SK-N-MC (cell line): ENCODE results near the gene XKR7.

Source experiments
- DNase-seq: peaks from one replicate; pipeline ENCODE4 v3.0.0-alpha.2; 2011; ENCODE audit warnings: low read depth, low spot score
- H3K27ac ChIP-seq: fragments of 200-600 bp; sonication (generic); 2 replicates; pipeline ENCODE4 v1.5.1; 2016; ENCODE audit warnings: mixed run types
- H3K36me3 ChIP-seq: fragments of 200-600 bp; sonication (generic); 2 replicates; pipeline ENCODE4 v1.6.1; 2017; ENCODE audit warnings: antibody characterized with exemption, low read length, mixed read lengths; ENCODE audit not compliant: insufficient read depth
- H3K4me3 ChIP-seq: fragments of 200-600 bp; sonication (generic); 2 replicates; pipeline ENCODE4 v1.5.1; 2016
- H3K9ac ChIP-seq: fragments of 200-600 bp; sonication (generic); 2 replicates; pipeline ENCODE4 v1.8.0; 2017; ENCODE audit warnings: mixed run types, mixed read lengths; ENCODE audit not compliant: insufficient read length
- H3K9me3 ChIP-seq: fragments of 200-600 bp; sonication (generic); 2 replicates; pipeline ENCODE4 v1.6.1; 2017; ENCODE audit warnings: low read depth, mild to moderate bottlenecking, antibody characterized with exemption, low read length, moderate library complexity, mixed read lengths
- EZH2 ChIP-seq: fragments of 200-600 bp; sonication (generic); IDR thresholded peaks from one replicate; pipeline ENCODE4 v1.6.1; 2017; ENCODE audit warnings: antibody characterized with exemption
- FOXP2 ChIP-seq: optimal IDR thresholded peaks from 2 replicates; pipeline ENCODE3; 2011; ENCODE audit warnings: mild to moderate bottlenecking, moderate library complexity; ENCODE audit not compliant: insufficient read depth; ENCODE audit errors: extremely low read length, control extremely low read depth
- POLR2AphosphoS5 ChIP-seq: IDR thresholded peaks from 2 replicates; pipeline ENCODE4 v1.6.1; 2012; ENCODE audit warnings: mild to moderate bottlenecking, low read depth, low read length, borderline replicate concordance

XKR7 gene

DNA sequence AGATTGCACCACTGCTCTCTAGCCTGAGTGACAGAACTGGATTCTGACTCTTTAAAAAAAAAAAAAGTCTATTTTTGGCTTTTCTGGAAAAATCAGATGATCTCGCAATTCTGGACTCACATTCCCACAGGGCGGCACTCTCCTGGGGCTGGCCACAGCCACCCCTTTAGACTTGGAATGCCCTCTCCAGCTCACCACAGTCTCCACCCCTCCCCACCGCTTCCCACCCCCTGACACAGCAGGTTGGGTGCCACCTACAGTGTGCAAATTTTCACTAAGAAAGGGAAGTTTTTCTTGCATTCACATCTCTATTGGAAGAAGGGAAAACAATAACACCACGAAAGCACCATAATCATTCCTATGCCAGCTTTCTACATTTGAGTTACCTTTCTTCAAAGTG is 31.5 kb upstream of the XKR7 start:
- H3K9me3 ChIP-seq = no peaks in the 10 kb centered on the region
- no peak for DNase-seq
- TF ChIP-seq FOXP2 = no peak
- no peak for TF ChIP-seq EZH2
- no peak for TF ChIP-seq POLR2AphosphoS5
- no peak overlapping the region for H3K9ac ChIP-seq
- H3K36me3 ChIP-seq = no peaks in the 10 kb centered on the region
- H3K4me3 ChIP-seq = no peak overlapping the region
- no peak overlapping the region for H3K27ac ChIP-seq

DNA sequence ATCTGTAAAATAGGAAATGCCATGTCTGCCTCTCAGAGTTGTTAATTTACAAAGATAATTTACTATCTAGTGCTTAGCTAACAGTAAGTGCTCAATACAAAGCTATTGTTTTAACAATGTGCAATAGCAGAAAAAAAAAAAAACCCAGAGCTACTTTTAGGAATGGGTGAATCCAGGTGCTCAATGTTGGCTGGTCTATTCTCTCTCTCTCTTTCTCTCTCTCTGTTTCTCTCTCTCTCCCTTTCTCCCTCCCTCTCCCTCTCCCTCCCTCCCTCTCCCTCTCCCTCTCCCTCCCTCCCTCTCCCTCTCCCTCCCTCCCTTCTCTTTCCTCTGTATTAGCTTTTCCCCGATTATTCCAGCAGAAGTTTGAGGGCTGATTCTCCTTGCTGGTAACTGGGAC is 30.1 kb upstream of the XKR7 start:
- Histone ChIP-seq H3K9ac (no peak overlapping the region), H3K27ac (no peak overlapping the region), H3K36me3 (no peaks in the 10 kb centered on the region), H3K9me3 (no peaks in the 10 kb centered on the region), H3K4me3 (no peak overlapping the region)
- TF ChIP-seq POLR2AphosphoS5 = no peak
- no peak for TF ChIP-seq EZH2
- no peak for TF ChIP-seq FOXP2
- no peak for DNase-seq

DNA sequence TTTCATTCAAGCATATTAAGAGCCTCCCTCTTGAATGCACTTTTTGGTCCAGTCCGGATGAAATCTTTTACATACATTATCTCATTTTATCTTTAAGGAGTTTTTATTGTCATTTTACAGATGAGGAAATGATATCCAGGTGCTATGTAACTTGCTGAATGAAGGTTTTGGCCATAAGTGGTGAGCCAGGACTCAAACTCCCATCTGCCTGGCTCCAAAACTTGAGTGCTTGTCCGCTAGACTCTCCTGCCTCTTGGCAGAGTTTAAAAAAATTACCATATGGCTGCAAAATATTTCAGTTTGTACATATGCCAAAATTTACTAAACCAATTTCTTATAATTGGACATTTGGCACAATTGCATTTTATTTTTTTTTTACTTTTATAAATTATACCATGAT is 28.3 kb upstream of the XKR7 start:
- DNase-seq = no peak
- H3K9me3 ChIP-seq = no peaks in the 10 kb centered on the region
- TF ChIP-seq FOXP2 (no peak), POLR2AphosphoS5 (no peak), EZH2 (no peak)

DNA sequence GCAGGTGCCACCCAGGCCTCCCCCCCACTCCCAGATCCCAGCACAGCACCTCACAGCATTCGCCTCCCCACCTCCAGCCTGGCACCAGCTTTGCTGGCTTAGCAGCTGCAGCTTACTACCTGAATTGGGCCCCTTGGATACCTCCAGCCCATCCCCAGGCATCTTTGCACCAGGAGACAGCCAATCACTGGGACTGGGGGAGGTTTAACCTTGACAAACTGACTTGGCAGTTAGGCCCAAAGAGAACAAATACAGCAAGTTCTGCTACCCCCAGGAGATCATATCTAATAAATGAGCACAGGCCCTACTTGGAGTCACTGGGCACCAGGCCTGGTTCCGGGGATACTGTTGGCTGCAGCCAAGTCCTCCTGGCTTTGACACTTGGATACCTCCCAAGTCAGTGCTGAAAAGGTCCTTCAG is 24.9 kb upstream of the XKR7 start:
- DNase-seq = no peak
- TF ChIP-seq EZH2 = no peak
- TF ChIP-seq POLR2AphosphoS5 = no peak
- TF ChIP-seq FOXP2 = no peak
- peaks cover 36% of the 10 kb centered on the region for H3K36me3 ChIP-seq

More for the DNA sequence above, 28.3 kb upstream of the XKR7 start:
- Histone ChIP-seq H3K27ac (0 out of 2 replicates have a peak overlapping the region, but pooled peaks have one; percentile 33), H3K9ac (no peak overlapping the region), H3K36me3 (peaks cover 2% of the 10 kb centered on the region), H3K4me3 (no peak overlapping the region)

DNA sequence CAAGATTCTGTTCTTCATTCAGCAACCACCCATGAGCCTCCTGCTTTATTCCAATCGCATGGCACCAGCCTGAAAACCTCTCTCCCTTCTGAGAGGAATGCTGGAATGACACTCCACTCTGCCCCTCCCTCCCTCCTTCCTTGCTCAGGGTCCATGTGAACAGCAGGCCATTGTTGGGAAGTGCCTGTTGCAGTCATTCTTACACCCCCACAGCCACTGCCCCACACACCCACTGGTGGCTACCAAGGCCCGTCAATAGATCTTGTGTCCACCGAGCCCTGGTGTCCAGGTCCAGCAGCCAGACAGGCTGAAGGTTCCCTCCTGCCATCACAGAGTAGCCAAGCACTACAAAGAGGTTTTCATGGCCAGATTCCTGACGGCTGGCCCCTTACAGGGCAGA is 22.6 kb upstream of the XKR7 start:
- Histone ChIP-seq H3K9me3 (0 out of 2 replicates have a peak, but pooled peaks cover 5% of the 10 kb centered on the region), H3K9ac (no peak overlapping the region), H3K4me3 (no peak overlapping the region), H3K27ac (0 out of 2 replicates have a peak overlapping the region, but pooled peaks have one; percentile 22), H3K36me3 (peaks cover 59% of the 10 kb centered on the region)
- no peak for TF ChIP-seq FOXP2
- TF ChIP-seq POLR2AphosphoS5 = no peak
- TF ChIP-seq EZH2 = no peak
- DNase-seq = no peak

More for the DNA sequence above, 24.9 kb upstream of the XKR7 start:
- Histone ChIP-seq H3K27ac (no peak overlapping the region), H3K9me3 (0 out of 2 replicates have a peak, but pooled peaks cover 2% of the 10 kb centered on the region), H3K4me3 (no peak overlapping the region), H3K9ac (no peak overlapping the region)

DNA sequence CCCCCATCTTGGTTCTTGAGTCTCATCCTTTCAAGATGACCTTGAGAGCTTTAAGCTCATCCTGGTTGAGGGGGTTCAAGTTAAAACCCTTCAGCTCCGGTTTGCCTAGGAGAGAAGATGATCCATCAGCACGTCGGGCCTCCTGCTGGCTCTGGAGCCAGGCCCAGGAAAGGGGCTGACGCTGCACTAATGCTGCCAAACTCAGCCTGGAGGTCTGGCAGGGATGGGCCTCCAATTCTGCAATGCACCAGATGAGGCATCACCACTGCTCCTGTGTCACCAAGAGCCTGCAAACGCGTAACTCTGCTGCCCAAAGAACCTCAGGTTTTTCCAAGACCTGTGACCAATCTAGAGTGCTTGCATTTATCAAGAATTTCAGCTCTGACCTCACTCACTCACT is 22.2 kb upstream of the XKR7 start:
- Histone ChIP-seq H3K9ac (no peak overlapping the region), H3K9me3 (0 out of 2 replicates have a peak, but pooled peaks cover 5% of the 10 kb centered on the region), H3K27ac (peak overlapping the region; percentile 46; the same call in 1 of the 2 replicates), H3K36me3 (peaks cover 62% of the 10 kb centered on the region), H3K4me3 (peak overlapping the region; percentile 40; the same call in 1 of the 2 replicates)
- DNase-seq = peak; percentile 16
- TF ChIP-seq FOXP2 = no peak
- TF ChIP-seq EZH2 = no peak
- no peak for TF ChIP-seq POLR2AphosphoS5

DNA sequence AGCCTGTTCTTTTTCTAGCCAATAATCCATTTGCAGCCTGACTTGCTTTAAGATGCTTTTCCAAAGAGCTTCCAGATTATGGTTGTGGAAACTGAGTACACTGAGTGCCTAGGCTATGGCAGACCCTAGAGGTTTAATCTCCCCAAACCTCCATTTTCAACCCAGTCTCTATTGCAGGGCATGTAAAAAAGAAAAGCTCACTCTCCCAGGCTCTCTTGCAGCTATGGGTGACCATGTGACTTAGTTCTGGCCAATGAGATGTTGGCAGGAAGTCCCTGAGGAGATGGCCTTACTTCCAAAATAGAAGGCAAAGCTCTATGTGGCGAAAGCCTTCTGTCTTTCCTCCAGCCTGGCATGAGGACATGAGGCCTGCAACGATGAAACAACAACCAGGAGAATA is 19.9 kb upstream of the XKR7 start:
- Histone ChIP-seq H3K9me3 (0 out of 2 replicates have a peak, but pooled peaks cover 5% of the 10 kb centered on the region), H3K27ac (no peak overlapping the region), H3K9ac (no peak overlapping the region), H3K4me3 (no peak overlapping the region), H3K36me3 (peaks cover 62% of the 10 kb centered on the region)
- DNase-seq = no peak
- TF ChIP-seq EZH2 (no peak), FOXP2 (no peak), POLR2AphosphoS5 (no peak)

DNA sequence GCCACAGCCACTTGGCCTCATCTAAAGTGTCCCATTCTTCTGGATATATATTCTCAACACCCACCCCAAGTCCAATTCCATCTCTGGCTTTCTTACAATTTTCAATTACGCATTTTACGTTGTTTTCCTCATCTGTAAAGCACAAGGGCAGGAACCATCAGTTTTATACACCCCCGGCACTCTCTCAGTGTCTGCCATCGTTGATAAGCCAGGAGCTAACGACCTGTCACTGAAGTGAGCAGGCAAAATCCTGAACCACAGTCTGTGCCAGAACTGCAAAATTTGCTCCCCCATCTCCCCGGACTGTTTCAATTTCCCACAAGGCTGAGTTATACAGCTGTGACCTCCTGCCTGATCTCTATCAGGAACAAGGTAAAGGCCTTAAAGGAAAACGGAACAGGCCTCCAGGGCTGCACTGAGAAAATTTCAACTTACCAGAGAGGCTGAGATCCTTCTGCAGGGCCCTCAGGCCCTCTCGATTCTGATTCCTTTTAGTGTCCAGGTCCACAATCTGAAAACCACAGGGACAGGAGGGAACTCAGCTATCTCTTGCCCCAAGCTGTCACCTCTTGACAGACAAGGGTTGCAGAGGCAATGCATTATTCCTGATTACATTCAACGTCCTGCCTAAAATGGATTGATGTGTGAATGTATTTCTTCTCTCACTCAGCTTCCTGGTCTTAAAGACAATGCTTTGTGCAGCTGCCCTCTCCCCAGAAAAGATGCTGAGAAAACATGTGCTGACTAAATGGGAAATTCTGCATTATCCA is 17.9 kb upstream of the XKR7 start:
- Histone ChIP-seq H3K9ac (peak overlapping the region; percentile 96), H3K36me3 (peaks cover 56% of the 10 kb centered on the region), H3K4me3 (peak overlapping the region; percentile 86), H3K27ac (no peak overlapping the region), H3K9me3 (0 out of 2 replicates have a peak, but pooled peaks cover 5% of the 10 kb centered on the region)
- DNase-seq = no peak
- TF ChIP-seq POLR2AphosphoS5 = no peak; the same call in 1 of the 2 replicates
- no peak for TF ChIP-seq FOXP2
- TF ChIP-seq EZH2 = no peak

DNA sequence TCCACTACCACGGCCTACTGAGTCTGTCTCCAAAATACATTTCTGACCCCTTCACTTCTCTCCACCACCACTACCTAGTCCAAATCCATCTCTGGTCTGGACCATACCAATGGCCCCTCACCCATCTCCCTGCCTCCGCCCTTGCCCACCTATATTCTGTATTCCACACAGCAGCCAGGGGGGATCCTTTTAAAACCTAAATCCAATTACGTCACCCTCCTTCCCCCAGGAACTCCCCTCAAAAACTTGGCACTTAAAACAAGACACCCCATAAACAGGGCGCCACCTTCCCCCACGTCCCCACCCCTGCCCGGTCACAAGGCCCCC is 16.8 kb upstream of the XKR7 start:
- H3K9me3 ChIP-seq = 0 out of 2 replicates have a peak, but pooled peaks cover 5% of the 10 kb centered on the region
- H3K36me3 ChIP-seq = peaks cover 45% of the 10 kb centered on the region
- no peak for DNase-seq
- TF ChIP-seq EZH2 = no peak
- no peak for TF ChIP-seq POLR2AphosphoS5
- TF ChIP-seq FOXP2 = no peak
- no peak overlapping the region for H3K27ac ChIP-seq
- H3K9ac ChIP-seq = peak overlapping the region; percentile 96
- H3K4me3 ChIP-seq = peak overlapping the region; percentile 86
